SK-N-SH (cell line): ENCODE measurements around the gene SLC25A18.

ENCODE experiments used
- CTCF ChIP-seq: fragments of 200-600 bp; sonication (generic); IDR thresholded peaks from 2 replicates; pipeline ENCODE4 v1.6.1; 2017; ENCODE audit warnings: antibody characterized with exemption, mild to moderate bottlenecking, moderate library complexity
- EZH2phosphoT487 ChIP-seq: fragments of 200-600 bp; sonication (generic); IDR thresholded peaks from 2 replicates; pipeline ENCODE4 v1.6.1; 2017; ENCODE audit warnings: low read depth, mixed run types, mild to moderate bottlenecking, antibody characterized with exemption, moderate library complexity, borderline replicate concordance
- IRF3 ChIP-seq: fragments of 150-350 bp; IDR thresholded peaks from 2 replicates; pipeline ENCODE4 v1.6.1; 2016; ENCODE audit warnings: mild to moderate bottlenecking, low read depth, low read length
- MXI1 ChIP-seq: IDR thresholded peaks from 2 replicates; pipeline ENCODE4 v1.6.1; 2012; ENCODE audit warnings: mild to moderate bottlenecking, low read depth, low read length, improper control_type of control experiment
- POLR2AphosphoS5 ChIP-seq: IDR thresholded peaks from 2 replicates; pipeline ENCODE4 v1.6.1; 2012; ENCODE audit warnings: low read depth, low read length
- RCOR1 ChIP-seq: fragments of 150-350 bp; IDR thresholded peaks from 2 replicates; pipeline ENCODE4 v1.6.1; 2017; ENCODE audit warnings: antibody characterized with exemption, low read length
- RFX5 ChIP-seq: IDR thresholded peaks from 2 replicates; pipeline ENCODE4 v1.6.1; 2012; ENCODE audit warnings: mild to moderate bottlenecking, improper control_type of control experiment, low read length
- SIN3A ChIP-seq: IDR thresholded peaks from 2 replicates; pipeline ENCODE4 v1.6.1; 2012; ENCODE audit warnings: low read depth, mild to moderate bottlenecking, low read length, moderate library complexity, borderline replicate concordance
- TAF1 ChIP-seq: IDR thresholded peaks from 2 replicates; pipeline ENCODE4 v1.6.1; 2012; ENCODE audit warnings: low read depth, mild to moderate bottlenecking, low read length, moderate library complexity, borderline replicate concordance

- TF ChIP-seq RCOR1 (no peak), CTCF (no peak), MXI1 (no peak), RFX5 (no peak), EZH2phosphoT487 (no peak), POLR2AphosphoS5 (no peak), TAF1 (no peak), IRF3 (no peak), SIN3A (no peak)
Observed at GRCh38 chr22:17566776-17567175, 3.5 kb downstream of the SLC25A18 start.
